ENCODE measurements around the gene SEZ6. TPM values are rescaled to one million over a fixed set of nuclear protein-coding genes. Genes with fewer than 3 reads are reported as not detected.

SEZ6 gene
- total RNA-seq, 3 donors from 2014 or later (not counting 1 experiment from before 2014, with no cell fraction given) = 0.33 to 1.4 (median 0.97) TPM

GRCh38 chr17:28999206-28999605 lies 6.6 kb downstream of the SEZ6 start:
- Mint-ChIP-seq H3K4me3 (no peak overlapping the region), H3K9me3 (no peaks in the 10 kb centered on the region), H3K27me3 (ENCODE audit: low read depth in 2 of 2) (peaks cover 15 to 16% of the 10 kb centered on the region in 2 donors), H3K27ac (no peak overlapping the region), H3K4me1 (no peaks in the 10 kb centered on the region), H3K36me3 (no peaks in the 10 kb centered on the region)
- Histone ChIP-seq H3K9me3 (ENCODE audit: control insufficient read depth, insufficient read depth, low read length) (no peaks in the 10 kb centered on the region), H3K27me3 (ENCODE audit: control insufficient read depth, insufficient read depth, low read length) (peaks cover 15% of the 10 kb centered on the region), H3K4me1 (ENCODE audit: control insufficient read depth, insufficient read depth, low read length) (no peaks in the 10 kb centered on the region), H3K36me3 (ENCODE audit: control insufficient read depth, insufficient read depth, low read length) (no peaks in the 10 kb centered on the region), H3K27ac (ENCODE audit: low read length) (no peak overlapping the region), H3K4me3 (ENCODE audit: low read length) (no peak overlapping the region)
- no peak for ATAC-seq
- WGBS (ENCODE audit: insufficient coverage) = 60% methylated on average over 5 of the region's 5 CpGs
- DNase-seq = no peak
- no peak for TF ChIP-seq CTCF (IDR thresholded peaks at IDR 0.05)
- intact Hi-C loops (cut with micrococcal nuclease) = no loop called here

DNA sequence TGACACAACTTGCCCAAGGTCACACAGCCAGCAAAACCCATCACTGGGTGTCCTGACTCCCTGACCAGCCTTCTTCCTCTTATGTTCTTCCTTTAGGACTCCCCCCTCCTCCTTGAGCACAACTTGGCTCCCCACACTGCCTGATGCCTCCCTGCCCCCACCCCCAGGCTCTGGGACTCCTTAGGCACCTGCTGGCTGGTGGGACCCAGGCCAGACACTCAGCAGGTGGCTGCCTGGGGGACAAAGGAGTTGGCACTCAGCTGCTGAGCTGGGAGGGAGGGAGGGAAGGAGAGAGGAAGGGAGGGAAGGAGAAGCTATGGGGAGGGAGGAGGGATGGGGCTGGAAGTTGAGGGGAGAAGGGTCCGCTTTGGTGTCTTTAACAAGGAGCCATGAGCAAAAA lies 8.0 kb downstream of the SEZ6 start:
- H3K27ac Mint-ChIP-seq = no peak overlapping the region
- no peak for DNase-seq
- Histone ChIP-seq H3K4me1 (ENCODE audit: control insufficient read depth, insufficient read depth, low read length) (no peaks in the 10 kb centered on the region), H3K27ac (ENCODE audit: low read length) (no peak overlapping the region), H3K9me3 (ENCODE audit: control insufficient read depth, insufficient read depth, low read length) (no peaks in the 10 kb centered on the region), H3K36me3 (ENCODE audit: control insufficient read depth, insufficient read depth, low read length) (no peaks in the 10 kb centered on the region), H3K4me3 (ENCODE audit: low read length) (no peak overlapping the region), H3K27me3 (ENCODE audit: control insufficient read depth, insufficient read depth, low read length) (peaks cover 3% of the 10 kb centered on the region)
- no peaks in the 10 kb centered on the region for H3K36me3 Mint-ChIP-seq
- WGBS (ENCODE audit: insufficient coverage) = 88% methylated on average over 1 of the region's 1 CpG
- H3K9me3 Mint-ChIP-seq = no peaks in the 10 kb centered on the region
- no peak overlapping the region for H3K4me3 Mint-ChIP-seq
- ATAC-seq = no peak
- no peaks in the 10 kb centered on the region for H3K4me1 Mint-ChIP-seq
- peaks cover 2 to 5% of the 10 kb centered on the region in 2 donors for H3K27me3 Mint-ChIP-seq (ENCODE audit: low read depth in 2 of 2)
- intact Hi-C loops (cut with micrococcal nuclease) = no loop called here
- no peak for TF ChIP-seq CTCF (IDR thresholded peaks at IDR 0.05)

DNA sequence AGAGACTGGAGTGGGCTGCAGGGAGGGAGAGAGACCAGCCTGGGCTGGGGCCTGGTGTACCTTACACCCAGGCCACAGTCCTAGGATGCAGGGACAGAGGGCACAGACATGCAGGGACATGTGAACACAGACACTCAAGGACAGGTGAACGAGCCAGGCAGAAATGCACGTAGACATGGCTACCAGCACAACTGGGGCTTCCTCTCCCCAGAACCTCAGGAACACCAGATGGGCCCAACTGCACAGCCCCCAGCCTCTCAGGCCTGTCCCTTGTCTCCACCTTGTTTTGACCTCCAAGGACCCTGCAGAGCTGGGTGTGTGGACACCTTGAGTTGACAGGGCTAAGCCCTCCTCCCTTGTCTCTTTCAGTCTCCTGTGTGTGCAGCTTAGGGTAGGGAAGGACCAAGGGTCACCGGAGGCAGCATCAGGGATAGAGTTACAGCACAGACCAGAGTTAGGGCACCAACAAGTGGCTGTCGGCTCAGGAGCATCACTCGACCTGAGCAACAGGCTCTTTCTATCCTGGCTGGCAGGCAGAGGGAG lies 9.2 kb downstream of the SEZ6 start:
- H3K4me1 ChIP-seq (ENCODE audit: control insufficient read depth, insufficient read depth, low read length) = no peaks in the 10 kb centered on the region
- DNase-seq (no peak), ATAC-seq (no peak)
- Mint-ChIP-seq H3K4me1 (no peaks in the 10 kb centered on the region), H3K4me3 (no peak overlapping the region), H3K9me3 (no peaks in the 10 kb centered on the region), H3K27me3 (ENCODE audit: low read depth in 2 of 2) (peaks cover 0 to 3% of the 10 kb centered on the region in 2 donors), H3K36me3 (no peaks in the 10 kb centered on the region), H3K27ac (no peak overlapping the region)
- peaks cover 3% of the 10 kb centered on the region for H3K27me3 ChIP-seq (ENCODE audit: control insufficient read depth, insufficient read depth, low read length)
- H3K27ac ChIP-seq (ENCODE audit: low read length) = no peak overlapping the region
- intact Hi-C loops (cut with micrococcal nuclease) = no loop called here
- no peaks in the 10 kb centered on the region for H3K9me3 ChIP-seq (ENCODE audit: control insufficient read depth, insufficient read depth, low read length)
- 76% methylated on average over 5 of the region's 5 CpGs for WGBS (ENCODE audit: insufficient coverage)
- TF ChIP-seq CTCF (IDR thresholded peaks at IDR 0.05) = no peak
- H3K36me3 ChIP-seq (ENCODE audit: control insufficient read depth, insufficient read depth, low read length) = no peaks in the 10 kb centered on the region
- H3K4me3 ChIP-seq (ENCODE audit: low read length) = no peak overlapping the region
